ENCODE measurements around the gene BCL2.

The BCL2 gene

DNA sequence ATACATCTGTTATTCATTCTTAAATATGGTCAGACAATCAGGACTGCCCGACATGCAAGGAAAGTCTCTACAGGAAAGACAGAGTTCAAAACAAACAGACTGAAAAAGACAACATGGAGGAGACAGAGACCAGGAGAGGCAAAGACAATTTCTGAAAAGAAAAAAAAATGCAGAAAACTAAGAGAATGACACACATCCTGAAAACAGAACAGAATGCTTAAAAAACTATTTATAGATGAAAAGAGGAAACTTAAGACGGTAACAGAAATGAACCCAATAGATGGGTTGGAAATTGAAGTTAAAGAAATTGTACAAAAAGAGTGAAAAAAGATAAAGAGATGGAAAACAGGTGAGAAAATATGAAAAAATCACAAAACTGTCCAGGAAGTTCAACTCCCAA lies 95.7 kb downstream of the BCL2 start:
- TF ChIP-seq EP300 (IDR thresholded peaks at IDR 0.05; ENCODE audit: borderline replicate concordance), result no peak
- TF ChIP-seq TCF12 (IDR thresholded peaks at IDR 0.05; ENCODE audit: low read depth), result no peak
- no peak for TF ChIP-seq CEBPB (IDR thresholded peaks at IDR 0.05)
- no peak for TF ChIP-seq TEAD4 (IDR thresholded peaks at IDR 0.05)
- TF ChIP-seq ZBTB7A (IDR thresholded peaks at IDR 0.05; ENCODE audit: low read depth), result no peak
- TF ChIP-seq YY1 (IDR thresholded peaks at IDR 0.05; ENCODE audit: low read depth), result no peak
- TF ChIP-seq EGR1 (IDR thresholded peaks at IDR 0.05), result no peak
- TF ChIP-seq, protein P1, sequence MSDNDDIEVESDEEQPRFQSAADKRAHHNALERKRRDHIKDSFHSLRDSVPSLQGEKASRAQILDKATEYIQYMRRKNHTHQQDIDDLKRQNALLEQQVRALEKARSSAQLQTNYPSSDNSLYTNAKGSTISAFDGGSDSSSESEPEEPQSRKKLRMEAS (IDR thresholded peaks at IDR 0.05), result no peak
- TF ChIP-seq NFIC (IDR thresholded peaks at IDR 0.05), result no peak
- TF ChIP-seq RAD21 (IDR thresholded peaks at IDR 0.05; ENCODE audit: low read depth), result no peak
- no peak for TF ChIP-seq CREB1 (IDR thresholded peaks at IDR 0.05; ENCODE audit: low read depth)
- TF ChIP-seq, protein P2, sequence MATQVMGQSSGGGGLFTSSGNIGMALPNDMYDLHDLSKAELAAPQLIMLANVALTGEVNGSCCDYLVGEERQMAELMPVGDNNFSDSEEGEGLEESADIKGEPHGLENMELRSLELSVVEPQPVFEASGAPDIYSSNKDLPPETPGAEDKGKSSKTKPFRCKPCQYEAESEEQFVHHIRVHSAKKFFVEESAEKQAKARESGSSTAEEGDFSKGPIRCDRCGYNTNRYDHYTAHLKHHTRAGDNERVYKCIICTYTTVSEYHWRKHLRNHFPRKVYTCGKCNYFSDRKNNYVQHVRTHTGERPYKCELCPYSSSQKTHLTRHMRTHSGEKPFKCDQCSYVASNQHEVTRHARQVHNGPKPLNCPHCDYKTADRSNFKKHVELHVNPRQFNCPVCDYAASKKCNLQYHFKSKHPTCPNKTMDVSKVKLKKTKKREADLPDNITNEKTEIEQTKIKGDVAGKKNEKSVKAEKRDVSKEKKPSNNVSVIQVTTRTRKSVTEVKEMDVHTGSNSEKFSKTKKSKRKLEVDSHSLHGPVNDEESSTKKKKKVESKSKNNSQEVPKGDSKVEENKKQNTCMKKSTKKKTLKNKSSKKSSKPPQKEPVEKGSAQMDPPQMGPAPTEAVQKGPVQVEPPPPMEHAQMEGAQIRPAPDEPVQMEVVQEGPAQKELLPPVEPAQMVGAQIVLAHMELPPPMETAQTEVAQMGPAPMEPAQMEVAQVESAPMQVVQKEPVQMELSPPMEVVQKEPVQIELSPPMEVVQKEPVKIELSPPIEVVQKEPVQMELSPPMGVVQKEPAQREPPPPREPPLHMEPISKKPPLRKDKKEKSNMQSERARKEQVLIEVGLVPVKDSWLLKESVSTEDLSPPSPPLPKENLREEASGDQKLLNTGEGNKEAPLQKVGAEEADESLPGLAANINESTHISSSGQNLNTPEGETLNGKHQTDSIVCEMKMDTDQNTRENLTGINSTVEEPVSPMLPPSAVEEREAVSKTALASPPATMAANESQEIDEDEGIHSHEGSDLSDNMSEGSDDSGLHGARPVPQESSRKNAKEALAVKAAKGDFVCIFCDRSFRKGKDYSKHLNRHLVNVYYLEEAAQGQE (IDR thresholded peaks at IDR 0.05; ENCODE audit: low read depth), result no peak

DNA sequence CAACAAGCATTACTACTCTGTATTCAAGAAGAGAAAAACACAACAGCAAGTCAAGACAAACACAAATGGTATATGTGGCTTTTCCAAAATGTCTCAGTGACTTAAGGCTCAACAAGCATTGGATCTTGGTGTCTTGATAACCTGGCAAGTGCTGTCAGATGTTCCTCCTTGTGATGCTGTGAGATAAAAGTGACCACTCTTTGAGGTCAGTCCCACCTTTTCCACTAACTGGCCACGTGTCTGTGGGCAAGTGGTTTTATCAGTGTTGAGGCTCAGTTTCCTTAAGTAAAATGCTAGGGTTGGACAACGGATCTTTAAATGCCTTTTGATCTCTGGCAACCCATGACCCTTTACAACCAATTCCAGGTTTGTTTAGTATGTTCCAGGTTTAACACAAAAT lies 98.7 kb downstream of the BCL2 start:
- TF ChIP-seq NFIC (IDR thresholded peaks at IDR 0.05), result no peak
- no peak for TF ChIP-seq TAF1 (IDR thresholded peaks at IDR 0.05; ENCODE audit: low read depth)
- no peak for TF ChIP-seq CREB1 (IDR thresholded peaks at IDR 0.05; ENCODE audit: low read depth)
- TF ChIP-seq FOXM1 (IDR thresholded peaks at IDR 0.05; ENCODE audit: borderline replicate concordance, low read depth), result no peak
- TF ChIP-seq CEBPB (IDR thresholded peaks at IDR 0.05), result no peak
- TF ChIP-seq, protein P1 (IDR thresholded peaks at IDR 0.05), result no peak
- TF ChIP-seq, protein P3, sequence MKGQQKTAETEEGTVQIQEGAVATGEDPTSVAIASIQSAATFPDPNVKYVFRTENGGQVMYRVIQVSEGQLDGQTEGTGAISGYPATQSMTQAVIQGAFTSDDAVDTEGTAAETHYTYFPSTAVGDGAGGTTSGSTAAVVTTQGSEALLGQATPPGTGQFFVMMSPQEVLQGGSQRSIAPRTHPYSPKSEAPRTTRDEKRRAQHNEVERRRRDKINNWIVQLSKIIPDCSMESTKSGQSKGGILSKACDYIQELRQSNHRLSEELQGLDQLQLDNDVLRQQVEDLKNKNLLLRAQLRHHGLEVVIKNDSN (IDR thresholded peaks at IDR 0.05), result no peak
- TF ChIP-seq TEAD4 (IDR thresholded peaks at IDR 0.05), result no peak
- no peak for TF ChIP-seq YY1 (IDR thresholded peaks at IDR 0.05; ENCODE audit: low read depth)
- no peak for TF ChIP-seq TCF12 (IDR thresholded peaks at IDR 0.05; ENCODE audit: low read depth)
- no peak for TF ChIP-seq ZBTB7A (IDR thresholded peaks at IDR 0.05; ENCODE audit: low read depth)
- TF ChIP-seq, protein P2 (IDR thresholded peaks at IDR 0.05; ENCODE audit: low read depth), result no peak

DNA sequence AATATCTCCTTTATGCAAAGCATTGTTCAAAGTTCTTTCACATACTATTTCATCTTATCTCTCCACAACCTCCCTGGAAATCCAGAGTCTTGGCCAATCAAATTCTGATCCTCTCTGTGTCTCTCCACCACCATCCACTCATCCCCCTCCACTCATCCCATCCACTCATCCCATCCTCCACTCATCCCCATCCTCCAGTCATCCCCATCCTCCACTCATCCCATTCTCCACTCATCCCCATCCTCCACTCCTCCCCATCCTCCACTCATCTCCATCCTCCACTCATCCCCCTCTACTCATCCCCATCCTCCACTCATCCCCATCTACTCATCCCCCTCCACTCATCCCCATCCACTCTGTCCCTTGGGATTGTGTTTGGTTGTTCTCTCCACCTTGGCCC lies 101.1 kb downstream of the BCL2 start:
- no peak for TF ChIP-seq YY1 (IDR thresholded peaks at IDR 0.05; ENCODE audit: low read depth)
- TF ChIP-seq, protein P1 (IDR thresholded peaks at IDR 0.05), result no peak

DNA sequence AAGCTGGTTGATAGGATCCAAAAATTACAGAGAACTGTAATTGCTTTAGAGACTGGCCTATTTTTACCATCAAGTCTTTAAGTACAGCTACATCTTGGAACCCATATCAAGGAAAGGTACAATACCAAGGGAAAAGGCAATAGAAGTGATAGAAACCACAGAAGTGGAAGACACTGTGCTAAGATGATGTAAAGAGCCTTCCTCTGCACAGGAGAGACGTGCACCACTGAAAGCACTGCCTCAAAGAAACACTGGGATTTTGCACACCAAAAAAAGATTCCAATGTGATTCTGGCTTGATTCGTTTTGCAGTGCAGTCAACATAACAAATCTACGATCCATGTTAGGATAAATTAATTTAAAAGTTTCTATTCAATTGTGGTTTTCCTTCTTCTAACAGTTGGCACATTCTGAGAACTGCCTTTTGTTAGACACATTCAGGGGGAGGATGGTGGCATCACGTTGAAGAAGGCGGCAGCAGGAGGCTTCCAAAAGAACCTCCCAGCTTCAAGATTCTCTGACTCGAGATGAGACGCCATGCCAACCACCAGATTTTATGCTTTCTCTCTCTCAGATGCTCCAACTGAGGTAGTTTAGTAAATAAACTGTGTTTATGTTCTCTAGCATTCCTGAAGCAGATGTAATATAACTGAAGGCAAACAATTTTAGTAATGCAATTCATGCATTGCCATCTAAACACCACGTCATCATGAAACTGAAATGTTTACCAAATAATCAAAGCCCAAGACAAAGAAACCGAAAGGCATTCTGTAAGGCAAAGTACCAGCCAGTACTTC lies 102.9 kb downstream of the BCL2 start:
- TF ChIP-seq, protein P2 (IDR thresholded peaks at IDR 0.05; ENCODE audit: low read depth), result no peak
- TF ChIP-seq EP300 (IDR thresholded peaks at IDR 0.05; ENCODE audit: borderline replicate concordance) (no peak), CREB1 (IDR thresholded peaks at IDR 0.05; ENCODE audit: low read depth) (no peak), TAF1 (IDR thresholded peaks at IDR 0.05; ENCODE audit: low read depth) (no peak), RAD21 (IDR thresholded peaks at IDR 0.05; ENCODE audit: low read depth) (no peak), FOXM1 (IDR thresholded peaks at IDR 0.05; ENCODE audit: borderline replicate concordance, low read depth) (no peak), TEAD4 (IDR thresholded peaks at IDR 0.05) (no peak), ZBTB7A (IDR thresholded peaks at IDR 0.05; ENCODE audit: low read depth) (no peak), NFIC (IDR thresholded peaks at IDR 0.05) (no peak), YY1 (IDR thresholded peaks at IDR 0.05; ENCODE audit: low read depth) (no peak)
- TF ChIP-seq, protein P1 (IDR thresholded peaks at IDR 0.05), result no peak
- TF ChIP-seq, protein P3 (IDR thresholded peaks at IDR 0.05), result no peak

Measured in Ishikawa (cell line).